CD4-positive, alpha-beta T cell treated with Interleukin-21 for 1 hour (primary cell): ENCODE data around the gene LTF.
"Not testable (repeated sequence)": the region's sequence is repeated elsewhere in the genome, so short reads cannot be mapped to it uniquely, and the experiment has no call there.

Experiments used
- DNase-seq: peaks from one replicate; pipeline ENCODE4 v3.0.0-alpha.2; 2020

Gene LTF

DNA sequence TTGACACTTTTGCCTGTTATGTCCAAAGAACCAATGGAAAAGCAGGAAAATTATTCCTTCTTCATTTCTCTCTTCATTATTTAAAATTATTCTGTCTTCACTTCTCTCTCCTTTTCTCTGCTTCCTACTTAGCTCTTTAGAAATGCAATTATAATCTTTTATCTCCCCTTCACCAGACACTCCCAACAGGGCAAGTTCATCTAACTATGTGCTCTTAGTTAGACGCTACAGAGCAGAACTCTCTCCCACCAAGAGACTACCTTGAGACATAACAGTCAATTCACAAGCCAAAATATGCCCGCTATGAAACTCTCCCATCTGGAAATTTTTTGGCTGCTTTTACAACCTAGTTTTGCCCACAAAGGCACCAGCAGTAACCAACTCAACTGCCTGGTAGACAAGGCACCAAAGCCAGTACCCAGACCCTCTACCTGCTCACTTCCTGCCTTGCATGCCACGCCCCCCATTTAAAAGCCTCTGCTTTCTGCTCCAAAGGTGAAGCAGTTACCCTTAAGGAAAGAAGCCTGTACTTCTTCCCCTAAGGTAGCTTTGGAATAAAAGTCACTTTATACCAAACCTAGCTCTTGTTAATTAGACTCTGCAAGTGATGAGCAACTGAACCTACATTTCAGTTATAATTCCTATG is 29.5 kb downstream of the LTF start:
- no peak for DNase-seq

GRCh38 chr3:46433841-46434240 is 30.9 kb downstream of the LTF start:
- no peak for DNase-seq

- DNase-seq: not testable (repeated sequence)
These were observed 31.6 kb downstream of the LTF start for GRCh38 chr3:46433118-46433517.

DNA sequence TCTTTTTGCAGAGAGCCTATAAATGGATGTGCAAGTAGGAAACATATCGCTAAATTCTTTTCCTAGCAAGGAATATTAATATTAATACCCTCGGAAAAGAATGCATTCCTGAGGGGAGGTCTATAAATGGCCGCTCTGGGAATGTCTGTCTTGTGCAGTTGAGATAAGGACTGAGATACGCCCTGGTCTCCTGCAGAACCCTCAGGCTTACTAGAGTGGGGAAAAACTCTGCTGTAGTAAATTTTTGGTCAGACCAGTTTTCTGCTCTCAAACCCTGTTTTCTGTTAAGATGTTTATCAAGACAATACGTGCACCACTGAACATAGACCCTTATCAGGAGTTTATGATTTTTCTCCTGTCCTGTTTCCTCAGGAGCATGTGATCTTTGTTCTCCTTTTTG is 32.8 kb downstream of the LTF start:
- not testable (repeated sequence) for DNase-seq

DNA sequence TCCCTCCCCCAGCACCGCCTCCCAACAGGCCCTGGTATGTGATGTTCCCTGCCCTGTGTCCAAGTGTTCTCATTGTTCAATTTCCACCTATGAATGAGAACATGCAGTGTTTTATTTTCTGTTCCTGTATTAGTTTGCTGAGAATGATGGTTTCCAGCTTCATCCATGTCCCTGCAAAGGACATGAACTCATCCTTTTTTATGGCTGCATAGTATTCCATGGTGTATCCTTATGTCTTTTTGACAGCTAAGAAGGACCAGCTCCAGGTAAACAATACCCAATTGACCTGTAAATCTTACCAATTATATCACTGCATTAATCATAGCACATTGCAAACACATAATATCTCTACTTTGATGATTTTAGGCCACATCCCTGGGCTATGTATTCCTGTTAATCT is 33.8 kb downstream of the LTF start:
- not testable (repeated sequence) for DNase-seq

GRCh38 chr3:46429671-46430070 is 35.0 kb downstream of the LTF start:
- no peak for DNase-seq

DNA sequence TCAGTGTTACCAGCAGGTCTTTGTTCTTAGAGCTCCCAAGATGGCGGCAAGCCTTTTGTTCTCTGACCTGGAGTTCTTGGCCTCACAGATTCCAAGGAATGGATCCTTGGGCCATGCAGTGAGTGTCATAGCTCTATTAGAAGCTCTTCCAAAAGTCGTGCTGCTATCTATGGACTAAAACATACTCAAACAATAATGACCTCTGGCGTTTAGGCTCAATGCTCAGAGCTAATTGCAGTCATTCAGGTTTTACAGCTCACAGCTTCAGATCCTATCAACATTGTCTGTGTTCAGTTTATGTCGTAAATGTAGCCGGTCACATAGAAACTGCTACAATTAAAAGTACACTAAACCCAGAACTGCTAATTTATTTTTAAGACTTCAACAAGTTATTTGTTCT is 35.5 kb downstream of the LTF start:
- no peak for DNase-seq

DNA sequence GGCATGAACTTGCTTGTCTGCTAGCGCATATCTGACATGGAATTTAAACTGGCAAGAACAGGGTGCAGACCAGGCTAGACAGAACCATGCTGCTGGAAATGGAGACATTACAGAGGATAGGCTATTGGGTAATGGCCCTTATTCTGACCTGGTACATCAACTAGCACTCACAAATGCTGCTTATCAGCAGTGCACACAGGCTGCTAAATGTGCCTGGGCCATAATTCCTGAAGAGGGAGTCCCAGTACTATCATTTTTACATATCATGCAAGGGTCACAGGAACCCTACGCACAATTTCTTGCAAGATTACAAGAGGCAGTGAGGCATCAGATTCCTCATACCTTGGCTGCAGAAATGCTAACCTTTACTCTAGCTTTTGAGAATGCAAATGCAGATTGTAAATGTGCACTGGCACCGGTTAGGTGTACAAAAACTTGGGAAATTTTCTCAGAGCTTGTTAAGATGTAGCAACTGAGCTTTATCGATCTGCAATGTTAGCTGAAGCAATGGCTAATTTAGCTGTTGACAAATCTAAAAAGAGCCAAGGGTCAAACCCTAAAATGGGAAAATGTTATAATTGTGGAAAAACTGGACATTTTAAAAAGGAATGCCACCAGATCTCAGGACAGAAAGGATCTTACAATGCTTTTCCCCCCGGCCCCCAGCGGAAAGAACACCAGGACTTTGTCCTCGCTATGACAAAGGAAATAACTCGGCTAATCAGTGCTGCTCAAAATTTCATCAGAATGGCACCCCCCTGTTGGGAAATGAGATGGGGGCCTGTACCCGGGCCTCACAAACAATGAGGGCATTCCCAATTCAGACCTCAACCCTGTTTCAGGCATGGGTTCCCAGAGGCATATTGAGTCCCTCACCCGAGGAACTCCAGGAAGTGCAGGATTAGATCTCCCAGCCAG is 36.5 kb downstream of the LTF start:
- no peak for DNase-seq

- DNase-seq: not testable (repeated sequence)
These were observed 37.3 kb downstream of the LTF start for GRCh38 chr3:46427404-46427803.

DNA sequence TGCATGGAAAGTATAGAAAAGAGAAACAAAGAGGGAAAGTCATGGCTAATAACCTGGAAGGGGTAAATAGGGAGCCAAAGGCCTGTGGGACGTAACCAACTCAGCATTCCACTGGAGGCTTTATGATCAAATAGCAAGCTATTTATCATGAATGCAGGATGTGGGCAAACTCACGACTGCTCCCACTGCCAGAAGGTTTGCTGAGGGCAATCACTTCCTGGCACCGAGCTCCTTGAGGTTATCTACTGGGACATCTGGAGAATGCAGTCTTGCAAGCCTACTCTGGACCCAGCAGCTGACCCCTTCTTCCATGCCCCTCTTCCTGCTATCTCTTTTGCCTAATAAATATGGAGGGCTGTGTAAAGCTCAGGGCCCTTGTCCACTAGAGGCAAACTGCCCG is 38.2 kb downstream of the LTF start:
- DNase-seq: not testable (repeated sequence)

DNA sequence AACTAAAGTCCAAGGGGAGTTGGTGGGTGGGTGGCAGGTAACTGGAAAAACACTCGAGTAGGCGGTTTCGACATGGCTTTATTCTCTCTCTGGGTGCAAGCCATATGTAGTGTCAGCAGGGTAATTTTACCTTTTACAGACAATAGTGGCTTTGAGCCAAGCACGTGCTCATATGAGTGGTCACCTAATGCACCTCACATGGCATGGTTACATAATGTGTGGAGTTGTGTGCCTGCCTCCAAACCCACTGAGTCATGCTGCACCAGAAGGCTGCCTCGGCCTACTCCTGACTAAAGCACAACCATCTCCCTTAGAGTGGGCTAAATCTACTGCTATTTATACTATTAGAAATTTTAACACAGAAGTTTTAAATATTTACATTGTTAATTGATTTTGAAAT is 41.1 kb downstream of the LTF start:
- no peak for DNase-seq

DNA sequence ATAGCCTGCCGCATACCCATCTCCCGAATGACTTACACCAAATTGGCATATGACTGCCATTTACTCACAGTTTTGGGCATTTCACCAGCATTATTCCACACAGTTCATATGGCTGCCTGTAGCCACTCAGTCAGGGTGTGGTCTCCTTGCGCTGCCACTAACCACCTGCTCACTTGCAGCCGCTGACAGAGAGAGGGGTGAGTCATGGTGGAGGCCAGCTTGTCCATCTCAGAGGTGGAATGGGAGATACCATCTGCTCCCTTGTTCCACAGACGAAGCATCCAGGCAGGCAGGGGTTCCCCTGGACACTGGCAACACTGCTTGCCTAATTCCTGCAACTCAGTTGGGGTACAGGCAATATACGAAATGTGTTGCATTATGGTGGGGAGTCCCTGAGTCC is 42.1 kb downstream of the LTF start:
- DNase-seq: no peak

DNA sequence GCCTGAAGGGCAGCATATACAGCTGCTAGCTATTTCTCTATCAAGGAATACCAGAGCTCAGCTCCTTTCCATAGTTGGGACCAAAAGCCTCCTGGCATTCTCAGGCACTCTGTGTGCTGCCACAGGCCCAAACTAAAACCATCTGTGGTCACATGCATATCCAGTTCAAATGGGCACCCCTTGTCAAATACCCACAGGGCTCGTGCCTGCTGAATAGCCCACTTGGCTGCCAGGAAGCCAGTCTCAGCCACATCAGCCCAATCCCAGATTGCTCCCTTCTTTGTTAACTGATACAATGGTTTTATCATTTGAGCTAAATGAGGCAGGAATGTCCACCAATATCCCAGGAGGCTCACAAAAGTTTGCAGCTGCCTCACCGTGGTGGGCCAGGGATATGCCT is 43.8 kb downstream of the LTF start:
- no peak for DNase-seq

- DNase-seq: no peak
These were observed 44.9 kb downstream of the LTF start for GRCh38 chr3:46419816-46420215.

DNA sequence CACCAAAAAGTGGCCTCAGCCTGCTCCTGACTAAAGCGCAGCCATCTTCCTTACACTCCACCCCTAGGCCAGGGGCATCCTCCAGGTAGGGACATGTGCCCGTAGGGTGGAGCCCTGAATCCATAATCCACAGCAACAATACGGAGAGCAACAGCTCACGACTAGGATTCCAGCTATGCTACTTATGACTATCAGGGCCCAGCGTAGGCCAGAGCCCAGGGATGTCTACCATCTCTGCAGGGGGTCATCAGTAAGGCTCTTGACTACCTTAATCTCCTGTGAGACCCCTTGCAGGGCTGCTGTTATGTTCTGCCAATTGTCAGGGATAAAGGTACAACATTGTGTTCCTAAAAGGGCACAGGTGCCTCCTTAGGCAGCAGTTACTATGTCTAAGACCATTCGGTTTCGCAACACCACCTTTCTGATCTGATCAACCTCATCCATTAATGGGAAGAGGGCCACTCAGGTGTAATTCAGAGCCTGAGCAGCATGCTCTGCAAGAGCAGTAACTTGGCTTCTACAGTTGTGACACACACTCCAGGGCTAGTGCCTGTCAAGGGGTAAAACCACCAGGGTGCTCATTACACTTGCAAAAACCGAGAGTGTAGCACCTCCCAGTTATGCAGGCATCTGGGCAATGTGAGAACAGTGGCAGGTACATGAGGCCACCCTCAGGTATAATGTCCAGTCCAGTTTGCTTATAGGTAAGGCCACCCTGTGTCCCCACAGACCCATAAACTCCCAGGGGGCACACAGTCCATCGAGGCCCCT is 46.7 kb downstream of the LTF start:
- no peak for DNase-seq

- no peak for DNase-seq
These were observed 47.7 kb downstream of the LTF start for GRCh38 chr3:46416811-46417510.

DNA sequence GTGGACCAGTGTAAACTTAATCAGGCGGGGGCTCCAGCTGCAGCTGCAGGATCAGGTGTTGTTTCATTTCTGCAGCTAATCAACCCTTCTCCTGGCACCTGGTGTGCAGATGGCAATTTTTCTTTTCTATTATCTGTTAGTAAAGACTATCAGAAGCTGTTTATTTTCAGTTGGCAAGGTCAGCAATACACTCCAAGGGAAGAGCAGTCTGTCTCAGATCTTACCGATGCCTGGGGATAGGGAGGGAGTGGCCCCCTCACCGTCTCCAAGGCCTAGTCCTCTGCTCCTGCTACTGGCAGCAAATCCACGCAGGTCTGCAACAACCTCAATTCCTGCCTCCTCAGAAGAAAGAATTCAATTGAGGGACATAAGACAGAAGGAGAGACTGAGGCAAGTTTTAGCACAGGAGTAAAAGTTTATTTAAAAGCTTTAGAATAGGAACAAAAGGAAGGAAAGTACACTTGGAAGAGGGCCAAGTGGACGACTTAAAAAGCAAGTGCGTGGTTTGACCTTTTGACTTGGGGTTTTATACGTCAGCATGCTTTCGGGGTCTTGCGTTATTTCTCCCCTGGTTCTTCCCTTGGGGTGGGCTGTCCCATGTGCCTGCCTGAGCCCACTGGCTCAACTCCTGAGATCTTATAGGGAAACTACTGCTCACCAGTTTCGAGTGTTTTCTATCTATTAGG is 48.4 kb downstream of the LTF start:
- DNase-seq: no peak

DNA sequence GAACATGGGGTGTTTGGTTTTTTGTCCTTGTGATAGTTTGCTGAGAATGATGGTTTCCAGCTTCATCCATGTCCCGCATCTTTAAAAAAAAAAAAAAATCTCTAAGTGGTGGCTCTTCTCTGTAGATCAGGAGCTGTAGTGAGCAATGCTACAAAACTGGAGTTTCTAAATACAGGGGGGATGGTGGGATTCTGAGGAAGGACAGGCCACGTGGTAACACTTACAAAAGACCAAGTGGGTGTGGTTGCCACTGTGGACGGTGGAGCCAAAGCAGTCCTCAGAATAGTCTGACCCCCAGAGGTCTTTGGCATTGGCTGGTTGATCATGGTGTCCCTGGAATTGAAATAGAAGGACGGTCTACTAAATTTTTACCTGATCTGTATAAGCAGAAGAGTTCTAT is 50.0 kb downstream of the LTF start:
- DNase-seq: no peak

DNA sequence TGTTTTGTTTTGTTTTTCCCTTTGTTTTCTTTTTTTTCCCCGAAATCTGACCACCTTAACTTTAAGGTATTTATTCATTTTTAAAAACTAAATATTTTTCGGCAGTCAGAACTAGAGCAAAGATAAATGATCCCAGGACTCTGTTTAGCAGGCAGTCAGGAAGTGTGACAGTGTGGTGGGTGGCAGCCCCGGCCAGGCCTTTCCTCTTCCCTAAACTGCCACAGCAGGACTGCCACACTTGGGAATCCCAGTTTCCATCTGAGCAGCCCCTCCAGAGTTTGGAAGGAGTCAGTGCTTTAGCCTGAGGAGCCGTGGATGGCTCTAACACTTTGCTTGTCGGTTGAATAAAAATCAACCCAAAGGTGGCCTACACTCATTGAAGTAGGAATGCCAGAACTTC is 50.8 kb downstream of the LTF start:
- DNase-seq: no peak

DNA sequence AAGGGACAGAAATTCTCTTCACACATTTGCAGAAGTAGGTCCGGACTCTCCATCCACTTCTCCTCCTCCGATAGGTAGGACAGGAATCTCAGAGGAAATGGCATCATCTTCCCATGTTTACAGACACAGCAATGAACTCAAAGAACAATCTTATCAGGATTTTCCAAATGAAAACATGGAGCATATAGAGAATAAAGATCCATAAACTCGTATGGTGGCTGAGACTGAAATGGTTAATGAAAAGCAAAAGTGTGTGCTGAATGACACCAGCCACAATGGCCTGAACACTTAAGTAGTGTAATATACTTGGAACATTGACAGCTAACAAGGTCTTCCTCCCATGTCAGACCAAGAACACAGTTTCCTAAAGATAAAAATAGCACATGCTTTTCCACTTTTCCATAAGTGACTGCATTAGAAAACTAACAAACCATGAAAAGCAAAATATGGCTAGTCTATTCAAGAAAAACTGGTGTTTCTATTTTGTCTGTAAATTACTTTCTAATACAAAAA is 51.9 kb downstream of the LTF start:
- no peak for DNase-seq

GRCh38 chr3:46411271-46411670 is 53.4 kb downstream of the LTF start:
- DNase-seq: no peak

DNA sequence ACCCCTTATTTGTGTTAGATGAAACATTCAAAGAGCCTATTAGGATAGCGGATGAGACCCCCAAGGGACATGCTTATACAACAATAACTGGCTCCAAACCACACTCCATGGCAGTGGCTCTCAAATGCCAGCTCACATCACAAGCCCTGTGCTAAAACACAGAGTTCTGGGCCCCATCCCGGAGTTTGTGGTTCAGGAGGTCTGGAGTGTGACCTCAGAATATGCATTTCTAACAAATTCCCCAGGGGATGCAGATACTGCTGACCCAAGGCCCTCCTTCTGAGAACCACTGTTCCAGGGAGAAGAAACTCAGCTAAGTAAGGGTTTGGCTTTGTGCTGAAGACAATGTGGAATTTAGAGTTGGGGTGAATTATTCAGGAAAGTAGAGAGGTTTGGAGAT is 54.0 kb downstream of the LTF start:
- no peak for DNase-seq
